Measurements from ENCODE around the gene CUX1.
"Not testable (repeated sequence)": the region's sequence is repeated elsewhere in the genome, so short reads cannot be mapped to it uniquely, and the experiment has no call there.

Gene CUX1

GRCh38 chr7:101826081-101826835, 8.8 kb downstream of the CUX1 start:
- DNase-seq (ENCODE audit: low spot score), result no peak

DNA sequence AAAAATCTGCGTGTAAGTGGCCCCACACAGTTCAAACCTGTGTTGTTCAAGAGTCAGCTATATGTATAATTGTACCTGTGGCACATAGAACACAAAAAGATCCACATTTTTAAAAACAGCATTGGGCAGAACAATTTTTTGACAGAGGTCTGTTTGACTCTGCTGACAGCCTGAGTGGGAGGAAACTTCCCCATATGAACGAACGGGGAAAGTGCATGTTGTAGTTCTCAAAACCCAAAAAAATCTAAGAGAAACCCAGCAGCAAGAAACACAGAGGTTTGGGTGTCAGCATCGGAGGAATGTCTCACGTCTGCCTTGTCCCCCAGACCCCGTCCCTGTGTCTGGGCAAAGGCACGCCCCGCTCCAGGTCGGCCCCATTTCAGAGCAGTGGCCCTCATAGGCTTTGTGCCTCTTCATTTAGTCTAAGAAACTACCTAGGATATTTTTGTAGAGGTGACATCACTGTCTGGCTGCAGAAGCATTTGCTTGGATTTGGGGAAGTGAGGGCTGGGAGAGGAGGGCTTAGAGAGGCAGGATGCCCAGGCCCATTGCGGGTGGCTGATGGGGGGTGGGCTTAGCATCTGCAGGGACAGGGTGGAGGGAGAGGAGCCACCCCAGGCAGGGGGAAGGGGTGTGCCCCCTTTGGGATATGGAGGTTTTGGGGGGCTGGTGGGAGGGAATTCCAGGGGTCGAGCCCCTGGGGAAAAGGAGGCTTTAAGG, 11.0 kb downstream of the CUX1 start:
- DNase-seq (ENCODE audit: low spot score), result no peak

- DNase-seq (ENCODE audit: low spot score), result no peak
Observed at GRCh38 chr7:101829374-101829773, 11.9 kb downstream of the CUX1 start.

DNA sequence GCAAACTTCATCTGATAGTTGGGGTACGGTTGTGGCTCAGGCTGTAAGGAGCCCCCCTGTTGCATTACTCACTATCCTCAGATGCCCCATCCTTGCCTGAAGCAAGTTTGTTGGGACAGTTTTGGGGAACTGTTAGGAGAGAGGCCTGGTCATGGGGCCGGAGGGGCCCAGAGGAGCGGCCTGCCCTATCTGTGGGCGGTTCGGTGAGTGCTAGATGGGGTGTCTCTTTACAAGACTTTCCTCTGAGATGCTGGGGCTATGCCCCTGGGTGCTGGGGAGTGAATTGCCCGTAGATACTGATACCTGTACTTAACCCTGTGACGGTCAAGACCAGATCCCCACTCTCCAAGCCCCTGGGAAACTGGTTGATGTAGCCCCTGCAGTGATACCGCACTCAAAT, 12.4 kb downstream of the CUX1 start:
- DNase-seq (ENCODE audit: low spot score), result no peak

GRCh38 chr7:101831396-101831795, 14.0 kb downstream of the CUX1 start:
- not testable (repeated sequence) for DNase-seq (ENCODE audit: low spot score)

- no peak for DNase-seq (ENCODE audit: low spot score)
Observed at GRCh38 chr7:101832205-101832631, 14.8 kb downstream of the CUX1 start.

DNA sequence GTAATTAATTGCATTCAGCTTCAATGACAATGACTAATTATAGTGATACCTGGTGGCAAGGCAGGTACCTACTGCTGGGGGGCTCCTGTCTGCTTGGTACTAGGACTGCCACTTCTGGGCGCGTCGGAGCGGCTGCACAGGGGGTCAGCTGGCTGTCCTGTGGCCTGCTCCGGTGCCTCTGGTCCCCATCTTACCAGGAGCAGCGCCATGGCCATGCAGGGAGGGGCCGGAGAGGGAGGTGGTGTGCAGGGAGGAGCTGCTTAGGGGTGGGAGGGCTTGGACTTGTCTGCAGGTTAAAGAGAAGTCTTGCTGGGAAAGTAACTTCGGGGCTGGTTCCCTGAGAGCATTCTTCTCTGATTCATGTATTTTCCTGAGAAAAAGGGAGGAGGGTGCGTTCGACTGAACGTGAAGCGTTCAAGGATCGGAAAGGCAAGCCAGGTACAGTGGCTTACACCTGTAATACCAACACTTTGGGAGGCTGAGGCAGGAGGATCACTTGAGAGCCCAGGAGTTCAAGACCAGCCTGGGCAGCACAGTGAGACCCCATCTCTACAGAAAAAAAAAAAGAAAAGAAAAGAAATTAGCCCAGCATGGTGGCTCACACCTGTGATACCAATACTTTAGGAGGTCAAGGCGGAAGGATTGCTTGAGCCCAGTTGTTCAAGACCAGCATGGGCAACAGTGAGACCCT, 15.4 kb downstream of the CUX1 start:
- no peak for DNase-seq (ENCODE audit: low spot score)

DNA sequence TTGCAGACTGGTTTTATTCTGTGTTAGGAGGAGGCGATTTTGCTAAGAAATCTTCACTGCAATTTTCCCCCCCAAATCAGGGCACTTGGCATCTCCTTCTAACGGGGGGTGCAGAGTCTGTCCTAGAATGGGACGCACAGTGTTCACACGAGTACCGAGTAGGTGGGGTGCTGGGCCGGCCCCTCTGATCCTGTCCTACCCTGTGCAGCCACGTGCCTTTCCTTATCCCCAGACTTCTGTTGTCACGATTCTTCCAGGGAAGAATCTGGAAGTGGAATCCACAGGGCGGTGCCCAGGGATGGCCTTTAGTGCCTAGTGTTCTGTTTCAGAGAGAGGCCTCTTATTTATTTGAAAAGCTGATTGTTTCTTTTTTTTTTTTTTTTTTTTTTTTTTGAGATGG, 16.4 kb downstream of the CUX1 start:
- DNase-seq (ENCODE audit: low spot score), result no peak

- no peak for DNase-seq (ENCODE audit: low spot score)
Observed at GRCh38 chr7:101835136-101835535, 17.7 kb downstream of the CUX1 start.

DNA sequence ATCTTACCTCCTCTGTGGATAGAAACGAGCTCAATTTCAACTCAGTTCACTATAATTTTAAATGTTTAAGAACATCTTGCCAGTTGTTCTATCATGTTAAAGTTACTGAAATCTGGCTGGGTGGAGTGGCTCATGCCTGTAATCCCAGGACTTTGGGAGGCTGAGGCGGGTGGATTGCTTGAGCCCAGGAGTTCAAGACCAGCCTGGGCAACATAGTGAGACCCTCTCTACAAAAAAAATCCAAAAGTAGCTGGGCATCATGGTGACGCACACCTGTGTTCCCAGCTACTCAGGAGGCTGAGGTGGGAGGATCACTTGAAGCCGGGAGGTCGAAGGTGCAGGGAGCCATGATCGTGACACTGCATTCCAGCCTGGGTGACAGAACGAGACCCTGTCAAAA, 20.0 kb downstream of the CUX1 start:
- DNase-seq (ENCODE audit: low spot score), result not testable (repeated sequence)

DNA sequence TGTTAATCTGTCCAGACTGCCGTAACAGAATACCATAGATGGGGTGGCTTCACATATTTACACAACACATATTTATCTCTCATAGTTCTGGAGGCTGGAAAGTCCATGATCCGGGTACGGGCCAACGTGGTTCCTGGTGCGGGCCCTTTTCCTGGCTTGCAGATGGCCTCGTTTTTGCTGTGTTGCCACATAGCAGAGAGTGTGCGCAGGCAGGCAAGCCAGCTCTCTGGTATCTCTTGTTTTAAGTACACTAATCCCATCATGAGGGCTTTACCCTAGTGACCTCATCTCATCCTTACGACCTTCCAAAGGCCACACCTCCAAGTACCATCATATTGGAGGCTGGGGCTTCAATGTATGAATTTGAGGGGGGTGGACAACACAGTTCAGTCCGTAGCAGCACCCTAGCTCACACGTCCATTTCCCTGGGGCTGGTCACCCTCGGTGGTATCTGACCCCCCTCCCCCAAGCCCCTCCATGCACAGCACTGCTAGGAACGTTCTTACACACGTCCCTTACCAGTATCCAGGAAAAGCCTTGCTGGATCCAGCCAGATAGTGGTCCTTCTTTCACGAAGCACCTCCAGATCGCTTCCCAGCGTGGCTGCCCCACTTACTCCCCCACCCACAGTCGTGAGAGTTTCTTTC, 21.5 kb downstream of the CUX1 start:
- no peak for DNase-seq (ENCODE audit: low spot score)

- no peak for DNase-seq (ENCODE audit: low spot score)
Observed at GRCh38 chr7:101841328-101841727, 23.9 kb downstream of the CUX1 start.

DNA sequence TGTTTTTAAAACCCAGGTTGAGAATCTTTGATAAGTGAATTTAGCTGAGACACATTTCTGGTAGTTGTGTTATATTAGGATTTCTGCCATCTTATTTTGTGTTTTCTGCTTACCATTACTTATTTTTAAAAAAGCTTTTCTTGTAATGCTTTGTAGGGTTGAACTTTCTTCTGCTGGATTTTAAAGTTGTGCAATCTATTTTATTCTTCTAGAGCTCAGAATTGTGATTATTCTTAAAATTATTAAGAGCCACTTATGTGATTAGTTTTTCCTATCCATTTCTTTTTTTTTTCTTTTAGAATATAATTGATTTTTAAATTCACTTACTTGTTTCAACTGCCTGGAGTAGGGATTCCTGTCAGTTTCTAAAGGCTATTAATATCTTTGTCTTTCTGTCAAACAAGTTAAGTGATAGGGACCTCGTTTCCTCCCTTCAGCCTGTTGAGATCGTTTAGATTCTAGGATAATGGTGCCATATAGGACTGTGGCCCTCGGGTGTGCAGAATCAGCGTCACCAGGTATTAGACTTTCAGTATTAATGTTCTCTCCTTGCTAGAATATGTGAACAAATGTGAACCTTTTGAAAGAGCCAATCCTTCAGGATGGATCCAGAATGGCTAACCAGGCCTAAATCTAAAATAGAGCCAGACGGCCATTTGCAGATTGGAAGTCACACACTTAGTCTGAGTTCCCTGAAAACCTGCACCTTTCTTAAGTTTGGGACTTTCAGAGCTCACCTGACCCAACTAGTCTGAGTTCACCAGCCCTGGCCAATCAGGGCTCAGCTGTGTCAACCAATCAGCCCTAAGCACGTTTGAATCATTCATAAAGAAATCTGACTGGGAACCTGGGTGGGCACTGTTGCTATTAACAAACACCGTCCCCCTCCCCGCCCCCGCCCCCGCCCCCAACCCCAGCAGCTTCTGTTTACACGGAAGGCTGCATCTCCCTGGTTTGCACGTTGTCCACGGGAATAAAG, 26.2 kb downstream of the CUX1 start:
- no peak for DNase-seq (ENCODE audit: low spot score)

DNA sequence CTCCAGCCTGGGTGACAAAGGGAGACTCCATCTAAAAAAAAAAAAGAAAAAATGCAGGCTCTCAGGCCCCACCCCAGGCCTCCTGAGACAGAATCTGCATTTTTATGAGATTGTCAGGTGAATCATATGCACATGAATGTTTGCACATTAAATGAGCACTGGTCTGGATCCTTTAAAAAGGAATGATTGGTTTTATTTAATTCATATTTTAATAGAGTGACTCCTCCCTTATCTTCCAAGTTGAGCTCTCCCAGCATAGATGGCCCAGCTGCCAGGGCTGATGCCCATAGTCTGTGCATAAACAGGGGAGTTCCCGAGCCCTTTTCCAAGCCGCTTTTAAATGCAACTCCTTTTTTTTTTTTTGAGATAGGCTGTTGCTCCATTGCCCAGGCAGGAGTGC, 28.5 kb downstream of the CUX1 start:
- DNase-seq (ENCODE audit: low spot score), result no peak

GRCh38 chr7:101846800-101847538, 29.5 kb downstream of the CUX1 start:
- DNase-seq (ENCODE audit: low spot score), result no peak

- no peak for DNase-seq (ENCODE audit: low spot score)
Observed at GRCh38 chr7:101848208-101848951, 31.0 kb downstream of the CUX1 start.

GRCh38 chr7:101849314-101849713, 31.9 kb downstream of the CUX1 start:
- not testable (repeated sequence) for DNase-seq (ENCODE audit: low spot score)

- not testable (repeated sequence) for DNase-seq (ENCODE audit: low spot score)
Observed at GRCh38 chr7:101852364-101852763, 34.9 kb downstream of the CUX1 start.

DNA sequence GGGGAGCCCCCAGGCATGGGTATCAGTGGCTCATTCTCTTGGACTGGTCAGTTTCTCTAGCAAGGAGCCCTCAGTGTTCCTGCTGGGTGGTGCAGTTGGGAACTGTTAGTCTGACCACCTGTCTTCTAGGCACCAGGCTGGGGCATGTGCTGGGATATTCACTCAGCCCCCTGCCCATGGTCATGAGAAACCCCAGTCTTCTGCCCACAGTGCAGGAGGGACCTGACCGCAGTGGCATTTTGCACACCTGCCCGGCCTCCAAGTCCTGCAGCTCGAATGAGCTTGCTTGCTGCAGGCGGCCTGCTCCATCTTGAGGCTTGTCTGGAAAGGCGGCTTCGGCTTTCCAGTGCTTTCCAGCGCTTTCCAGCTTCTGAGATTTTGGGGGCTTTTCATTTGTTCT, 36.3 kb downstream of the CUX1 start:
- no peak for DNase-seq (ENCODE audit: low spot score)
